K562 (cell line): ENCODE results near the gene PRCC. TPM values are rescaled to one million over a fixed set of nuclear protein-coding genes. Genes with fewer than 3 reads are reported as not detected.

Experiments used
- CCAR2 ChIP-seq: fragments of 200-400 bp; formaldehyde crosslinking; IDR thresholded peaks from 2 replicates; pipeline ENCODE4 v1.6.1; 2017; ENCODE audit warnings: mild to moderate bottlenecking, low read depth, low read length
- ESRRB ChIP-seq: fragments of 250-450 bp; sonication (Bioruptor Pico); IDR thresholded peaks from 2 replicates; pipeline ENCODE4 v1.5.0; 2020; ENCODE audit warnings: mild to moderate bottlenecking, moderate library complexity, borderline replicate concordance
- HDAC8 ChIP-seq: fragments of 450-650 bp; IDR thresholded peaks from 2 replicates; pipeline ENCODE4 v1.6.1; 2016; ENCODE audit warnings: mild to moderate bottlenecking, missing genetic modification characterization, moderate library complexity, missing compliant biosample characterization
- HIVEP1 ChIP-seq: fragments of 250-450 bp; sonication (Bioruptor Pico); IDR thresholded peaks from 2 replicates; pipeline ENCODE4 v1.4.0; 2020; ENCODE audit warnings: mild to moderate bottlenecking
- HSF4 ChIP-seq: fragments of 250-450 bp; sonication (Bioruptor Pico); IDR thresholded peaks from 2 replicates; pipeline ENCODE4 v2.1.2; 2022; ENCODE audit warnings: mild to moderate bottlenecking, moderate library complexity, borderline replicate concordance
- KLF1 ChIP-seq: fragments of 450-650 bp; IDR thresholded peaks from 2 replicates; pipeline ENCODE4 v1.6.1; 2016; ENCODE audit warnings: missing genetic modification characterization, missing compliant biosample characterization
- MBD1 ChIP-seq: fragments of 250-450 bp; sonication (Bioruptor Pico); IDR thresholded peaks from 2 replicates; pipeline ENCODE4 v1.8.0; 2022; ENCODE audit warnings: inconsistent platforms
- MYBL2 ChIP-seq, 2 experiments: fragments of 450-650 bp in 1 of 2; sonication (generic) in 1 of 2; formaldehyde crosslinking in 1 of 2; IDR thresholded peaks; 2 replicates each; pipeline versions ENCODE4 v1.6.1 to v1.8.1; 2017 to 2022; ENCODE audit warnings: borderline replicate concordance in 1 of 2, inconsistent platforms in 1 of 2, low read depth in 1 of 2, mild to moderate bottlenecking in 1 of 2, missing genetic modification reagents in 1 of 2, moderate library complexity in 1 of 2
- POLR3A ChIP-seq: IDR thresholded peaks from 2 replicates; pipeline ENCODE4 v1.6.1; 2011; ENCODE audit warnings: borderline replicate concordance, mild to moderate bottlenecking, moderate library complexity; ENCODE audit not compliant: insufficient read length, insufficient read depth; ENCODE audit errors: extremely low read depth
- SRSF1 ChIP-seq: fragments of 200-400 bp; formaldehyde crosslinking; IDR thresholded peaks from 2 replicates; pipeline ENCODE4 v1.6.1; 2017; ENCODE audit warnings: mild to moderate bottlenecking, low read depth, low read length, moderate library complexity
- XRCC3 ChIP-seq: fragments of 450-650 bp; IDR thresholded peaks from 2 replicates; pipeline ENCODE4 v1.6.1; 2017; ENCODE audit warnings: mild to moderate bottlenecking, moderate library complexity
- ZNF133 ChIP-seq: fragments of 250-450 bp; sonication (Bioruptor Pico); IDR thresholded peaks from 2 replicates; pipeline ENCODE4 v1.4.0; 2020; ENCODE audit warnings: mild to moderate bottlenecking
- ZNF507 ChIP-seq: conservative IDR thresholded peaks from 2 replicates; pipeline ENCODE4 v1.6.1; 2017; ENCODE audit warnings: missing genetic modification characterization, missing compliant biosample characterization
- ZNF639 ChIP-seq, 2 experiments: fragments of 200-800 bp in 1 of 2; sonication (Bioruptor generic) in 1 of 2; sonication (generic) in 1 of 2; formaldehyde crosslinking in 1 of 2; IDR thresholded peaks in 1 of 2; conservative IDR thresholded peaks in 1 of 2; 2 replicates each; pipeline versions ENCODE4 v1.5.0 to v1.6.1; 2016 to 2020; ENCODE audit warnings: missing compliant biosample characterization in 1 of 2, missing genetic modification characterization in 1 of 2, missing genetic modification reagents in 1 of 2
- ZNF717 ChIP-seq: fragments of 250-450 bp; sonication (Bioruptor Pico); IDR thresholded peaks from 2 replicates; pipeline ENCODE4 v1.5.0; 2021
- polyA plus RNA-seq, 8 experiments: library from polyadenylated mRNA; depleted of rRNA in 4 of 8; stranded (reverse) in 5 of 8; unstranded in 3 of 8; fragments of >200 nt; fragmentation: Nextera tagmentation in 2 of 8; fragmentation: Illumina TruSeq in 1 of 8; extraction: Ambion mirVana in 2 of 8; extraction: Trizol in 1 of 8; gene quantifications; 2 replicates each; pipeline versions ENCODE4 v1.2.1 to v1.2.3, GENCODE V29; 2011 to 2014; ENCODE audit warnings: inconsistent platforms in 1 of 8, missing spikeins in 1 of 8
- total RNA-seq, 7 experiments: library from RNA; depleted of rRNA in 6 of 7; stranded (reverse); fragments of >200 nt in 6 of 7; fragmentation: Illumina TruSeq in 2 of 7; extraction: Trizol in 2 of 7; gene quantifications; 2 replicates each; pipeline versions ENCODE4 v1.2.1 to v1.2.3, GENCODE V29; 2011 to 2021; ENCODE audit warnings: low replicate concordance in 1 of 7
- TF ChIP-seq, protein P1 (sequence below): sonication (generic); formaldehyde crosslinking; IDR thresholded peaks from 2 replicates; pipeline ENCODE4 v1.8.0; 2023; ENCODE audit warnings: mild to moderate bottlenecking, missing genetic modification reagents
- TF ChIP-seq, protein P2 (sequence below), 3 experiments: IDR thresholded peaks in 2 of 3; conservative IDR thresholded peaks in 1 of 3; 2 replicates each; pipeline ENCODE4 v1.5.1; 2011 to 2012; ENCODE audit warnings: low read length in 3 of 3, mild to moderate bottlenecking in 3 of 3, control low read depth in 2 of 3, improper control_type of control experiment in 1 of 3, inconsistent platforms in 1 of 3, low read depth in 1 of 3, mixed read lengths in 1 of 3, moderate library complexity in 1 of 3; ENCODE audit not compliant: insufficient read depth in 2 of 3

PRCC gene
- total and polyA plus RNA-seq, 9 of the 15 experiments (the other 6 are each of a cell fraction or from before 2014, with no cell fraction given) = 23.9 to 201 (median 41.1) TPM

DNA sequence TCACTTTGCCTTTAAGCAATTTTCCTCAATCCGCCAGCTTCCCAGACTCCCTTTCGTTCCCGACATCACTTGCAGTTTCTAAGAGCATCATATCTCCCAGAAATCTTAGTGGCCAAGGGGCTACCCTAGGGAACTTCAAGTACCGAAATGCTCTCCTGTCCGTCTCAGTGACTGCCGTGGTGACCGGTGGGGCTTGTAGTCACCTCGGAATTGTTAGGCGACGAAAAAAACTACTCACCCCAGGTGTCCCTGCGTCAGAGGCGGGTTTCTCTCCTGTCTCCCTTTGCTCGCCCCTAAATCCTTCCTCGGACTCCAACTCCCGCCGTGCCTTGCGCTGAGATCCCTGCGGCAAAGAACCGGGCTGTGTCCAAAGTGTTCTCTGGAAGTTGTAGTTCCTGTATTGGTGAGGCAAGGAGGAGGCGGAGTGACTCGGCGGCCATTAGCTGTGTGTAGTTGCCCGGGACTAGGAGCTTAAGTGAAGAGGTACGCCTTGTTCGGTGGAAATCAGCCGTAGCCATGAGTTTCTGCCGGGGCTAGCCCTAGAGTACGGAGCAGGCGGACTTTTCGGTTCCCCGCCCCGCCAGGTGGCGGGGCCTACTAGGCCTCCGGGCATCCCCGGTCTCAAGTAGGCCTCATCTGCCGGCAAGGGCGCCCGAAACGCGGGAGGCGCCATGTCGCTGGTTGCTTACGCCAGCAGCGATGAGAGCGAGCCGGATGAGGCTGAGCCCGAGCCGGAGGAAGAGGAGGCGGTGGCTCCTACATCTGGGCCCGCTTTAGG, at the start of gene PRCC (continued):
- TF ChIP-seq ZNF639 (CRISPR knock-in tag; conservative IDR thresholded peaks at IDR 0.05 in 1 of 2, IDR thresholded peaks at IDR 0.05 in 1 of 2) = peak in 1 of 2 experiments; percentile 94; a peak in 3 of 4 replicates
- TF ChIP-seq HSF4 = no peak
- TF ChIP-seq, protein P1, sequence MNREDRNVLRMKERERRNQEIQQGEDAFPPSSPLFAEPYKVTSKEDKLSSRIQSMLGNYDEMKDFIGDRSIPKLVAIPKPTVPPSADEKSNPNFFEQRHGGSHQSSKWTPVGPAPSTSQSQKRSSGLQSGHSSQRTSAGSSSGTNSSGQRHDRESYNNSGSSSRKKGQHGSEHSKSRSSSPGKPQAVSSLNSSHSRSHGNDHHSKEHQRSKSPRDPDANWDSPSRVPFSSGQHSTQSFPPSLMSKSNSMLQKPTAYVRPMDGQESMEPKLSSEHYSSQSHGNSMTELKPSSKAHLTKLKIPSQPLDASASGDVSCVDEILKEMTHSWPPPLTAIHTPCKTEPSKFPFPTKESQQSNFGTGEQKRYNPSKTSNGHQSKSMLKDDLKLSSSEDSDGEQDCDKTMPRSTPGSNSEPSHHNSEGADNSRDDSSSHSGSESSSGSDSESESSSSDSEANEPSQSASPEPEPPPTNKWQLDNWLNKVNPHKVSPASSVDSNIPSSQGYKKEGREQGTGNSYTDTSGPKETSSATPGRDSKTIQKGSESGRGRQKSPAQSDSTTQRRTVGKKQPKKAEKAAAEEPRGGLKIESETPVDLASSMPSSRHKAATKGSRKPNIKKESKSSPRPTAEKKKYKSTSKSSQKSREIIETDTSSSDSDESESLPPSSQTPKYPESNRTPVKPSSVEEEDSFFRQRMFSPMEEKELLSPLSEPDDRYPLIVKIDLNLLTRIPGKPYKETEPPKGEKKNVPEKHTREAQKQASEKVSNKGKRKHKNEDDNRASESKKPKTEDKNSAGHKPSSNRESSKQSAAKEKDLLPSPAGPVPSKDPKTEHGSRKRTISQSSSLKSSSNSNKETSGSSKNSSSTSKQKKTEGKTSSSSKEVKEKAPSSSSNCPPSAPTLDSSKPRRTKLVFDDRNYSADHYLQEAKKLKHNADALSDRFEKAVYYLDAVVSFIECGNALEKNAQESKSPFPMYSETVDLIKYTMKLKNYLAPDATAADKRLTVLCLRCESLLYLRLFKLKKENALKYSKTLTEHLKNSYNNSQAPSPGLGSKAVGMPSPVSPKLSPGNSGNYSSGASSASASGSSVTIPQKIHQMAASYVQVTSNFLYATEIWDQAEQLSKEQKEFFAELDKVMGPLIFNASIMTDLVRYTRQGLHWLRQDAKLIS = peak; percentile 55; the same call in 1 of the 2 replicates
- TF ChIP-seq XRCC3 = no peak
- TF ChIP-seq ZNF507 (tag) = no peak
- no peak for TF ChIP-seq CCAR2
- no peak for TF ChIP-seq ESRRB (CRISPR knock-in tag)
- peak; percentile 73; the same call in 1 of the 2 replicates for TF ChIP-seq HDAC8 (tag)
- TF ChIP-seq POLR3A = no peak
- TF ChIP-seq ZNF717 = no peak
- no peak for TF ChIP-seq HIVEP1 (CRISPR knock-in tag)
- TF ChIP-seq SRSF1 = 0 out of 2 replicates have a peak, but pooled peaks have one; percentile 32
- no peak for TF ChIP-seq MYBL2 (IDR thresholded peaks at IDR 0.05; ENCODE audit: low read depth)
- no peak for TF ChIP-seq MYBL2 (CRISPR knock-in tag; IDR thresholded peaks at IDR 0.05; ENCODE audit: borderline replicate concordance)
- TF ChIP-seq ZNF133 = no peak
- TF ChIP-seq, protein P2, sequence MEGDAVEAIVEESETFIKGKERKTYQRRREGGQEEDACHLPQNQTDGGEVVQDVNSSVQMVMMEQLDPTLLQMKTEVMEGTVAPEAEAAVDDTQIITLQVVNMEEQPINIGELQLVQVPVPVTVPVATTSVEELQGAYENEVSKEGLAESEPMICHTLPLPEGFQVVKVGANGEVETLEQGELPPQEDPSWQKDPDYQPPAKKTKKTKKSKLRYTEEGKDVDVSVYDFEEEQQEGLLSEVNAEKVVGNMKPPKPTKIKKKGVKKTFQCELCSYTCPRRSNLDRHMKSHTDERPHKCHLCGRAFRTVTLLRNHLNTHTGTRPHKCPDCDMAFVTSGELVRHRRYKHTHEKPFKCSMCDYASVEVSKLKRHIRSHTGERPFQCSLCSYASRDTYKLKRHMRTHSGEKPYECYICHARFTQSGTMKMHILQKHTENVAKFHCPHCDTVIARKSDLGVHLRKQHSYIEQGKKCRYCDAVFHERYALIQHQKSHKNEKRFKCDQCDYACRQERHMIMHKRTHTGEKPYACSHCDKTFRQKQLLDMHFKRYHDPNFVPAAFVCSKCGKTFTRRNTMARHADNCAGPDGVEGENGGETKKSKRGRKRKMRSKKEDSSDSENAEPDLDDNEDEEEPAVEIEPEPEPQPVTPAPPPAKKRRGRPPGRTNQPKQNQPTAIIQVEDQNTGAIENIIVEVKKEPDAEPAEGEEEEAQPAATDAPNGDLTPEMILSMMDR (IDR thresholded peaks at IDR 0.05 in 2 of 3, conservative IDR thresholded peaks at IDR 0.05 in 1 of 3; ENCODE audit: insufficient read depth in 2 of 3, low read depth in 1 of 3, low read length in 3 of 3) = peak in 1 of 3 experiments; percentile 19; a peak in 2 of 6 replicates
- peak; percentile 69; the same call in 1 of the 2 replicates for TF ChIP-seq KLF1 (tag)
- no peak for TF ChIP-seq MBD1 (CRISPR knock-in tag)
